Activated CD8-positive, alpha-beta memory T cell treated with anti-CD3 and anti-CD28 coated beads for 36 hours (primary cell): ENCODE results near the gene PLPP4. TPM values are rescaled to one million over a fixed set of nuclear protein-coding genes. Genes with fewer than 3 reads are reported as not detected.

Source experiments
- CTCF ChIA-PET: fragments of 350-600 bp; sonication (Branson Sonifier 250); formaldehyde crosslinking; loops from one replicate; lab custom pipeline; 2021; ENCODE audit warnings: antibody characterized with exemption; lab: Charles Lee
- POLR2A ChIA-PET: fragments of 350-600 bp; sonication (Branson Sonifier 250); formaldehyde crosslinking; loops from one replicate; lab custom pipeline; 2021; ENCODE audit warnings: antibody characterized with exemption; lab: Charles Lee
- total RNA-seq, 2 experiments: library from RNA; stranded (reverse); gene quantifications; one replicate each; pipeline ENCODE4 v1.2.3, GENCODE V29; 2021

The PLPP4 gene
- total RNA-seq, 2 experiments from 2014 or later, result not detected

- POLR2A ChIA-PET, result no interaction called here
- CTCF ChIA-PET, result no interaction called here
These were observed 140.9 kb downstream of the PLPP4 start for GRCh38 chr10:120597902-120598301.

DNA sequence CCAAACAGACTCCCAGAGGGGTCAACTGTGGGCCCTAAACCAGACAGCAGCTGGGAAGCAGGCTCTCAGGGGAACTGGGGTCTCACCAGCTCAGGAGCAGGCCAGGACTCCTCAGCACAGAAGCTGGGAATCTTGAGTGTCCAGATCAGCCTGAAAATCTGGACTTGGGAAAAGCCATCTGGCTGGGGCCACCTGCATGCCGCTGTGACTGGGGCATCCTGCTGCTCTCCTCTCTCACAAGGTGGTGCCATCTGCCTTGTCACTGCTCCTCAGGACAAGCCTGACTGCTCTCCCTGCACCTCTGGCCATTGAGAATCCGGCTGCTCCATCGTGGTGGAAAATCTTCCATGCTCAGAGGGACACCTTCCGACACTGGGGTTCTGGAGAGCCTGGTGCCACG is 141.4 kb downstream of the PLPP4 start:
- ChIA-PET POLR2A (no interaction called here), CTCF (no interaction called here)

- CTCF ChIA-PET, result no interaction called here
These were observed 142.2 kb downstream of the PLPP4 start for GRCh38 chr10:120599200-120599724.

GRCh38 chr10:120600871-120601649 is 144.0 kb downstream of the PLPP4 start:
- POLR2A ChIA-PET, result no interaction called here

More at GRCh38 chr10:120599200-120599724, 142.2 kb downstream of the PLPP4 start:
- POLR2A ChIA-PET, result no interaction called here

GRCh38 chr10:120601999-120602398 is 145.0 kb downstream of the PLPP4 start:
- ChIA-PET CTCF (no interaction called here), POLR2A (no interaction called here)

More at GRCh38 chr10:120600871-120601649, 144.0 kb downstream of the PLPP4 start:
- CTCF ChIA-PET, result no interaction called here

GRCh38 chr10:120605410-120605809 is 148.4 kb downstream of the PLPP4 start:
- ChIA-PET POLR2A (no interaction called here), CTCF (no interaction called here)

DNA sequence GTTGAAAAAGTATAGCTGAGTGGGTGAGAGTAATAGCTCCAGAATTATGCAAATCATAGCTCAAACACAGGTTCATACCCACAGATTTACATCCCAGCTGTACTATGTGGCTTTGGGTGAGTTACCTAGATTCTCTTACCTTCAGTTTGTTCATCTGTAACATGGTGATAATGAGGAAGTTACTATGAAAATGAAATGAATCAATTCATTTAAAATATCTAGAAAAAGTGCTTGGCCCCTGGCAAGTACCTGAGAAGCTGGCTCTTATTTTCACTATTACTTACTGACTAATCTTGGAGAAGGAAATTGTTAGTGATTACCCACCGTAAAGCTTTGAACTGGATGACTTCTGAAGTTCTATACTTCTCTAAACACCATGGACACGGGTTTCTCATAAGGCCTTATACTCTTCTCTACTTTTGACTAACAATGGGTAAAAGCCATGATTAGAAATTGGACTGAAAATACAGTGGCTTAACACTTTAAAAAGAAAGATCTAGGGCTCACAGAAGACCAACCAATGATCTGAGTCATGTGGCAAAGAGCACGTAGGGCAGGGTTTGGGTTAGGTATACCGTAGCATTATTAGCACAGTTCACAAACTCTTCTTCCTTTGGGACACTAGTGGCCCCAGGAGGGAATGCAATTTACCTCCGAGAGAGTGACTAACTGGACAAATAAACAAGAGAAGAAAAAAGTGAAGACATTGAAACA is 149.2 kb downstream of the PLPP4 start:
- ChIA-PET CTCF (interaction anchor here (0.6 kb wide), 1 partner anchor 22 kb away, joined by 3 read pairs; no protein-coding TSS in a partner anchor), POLR2A (no interaction called here)

DNA sequence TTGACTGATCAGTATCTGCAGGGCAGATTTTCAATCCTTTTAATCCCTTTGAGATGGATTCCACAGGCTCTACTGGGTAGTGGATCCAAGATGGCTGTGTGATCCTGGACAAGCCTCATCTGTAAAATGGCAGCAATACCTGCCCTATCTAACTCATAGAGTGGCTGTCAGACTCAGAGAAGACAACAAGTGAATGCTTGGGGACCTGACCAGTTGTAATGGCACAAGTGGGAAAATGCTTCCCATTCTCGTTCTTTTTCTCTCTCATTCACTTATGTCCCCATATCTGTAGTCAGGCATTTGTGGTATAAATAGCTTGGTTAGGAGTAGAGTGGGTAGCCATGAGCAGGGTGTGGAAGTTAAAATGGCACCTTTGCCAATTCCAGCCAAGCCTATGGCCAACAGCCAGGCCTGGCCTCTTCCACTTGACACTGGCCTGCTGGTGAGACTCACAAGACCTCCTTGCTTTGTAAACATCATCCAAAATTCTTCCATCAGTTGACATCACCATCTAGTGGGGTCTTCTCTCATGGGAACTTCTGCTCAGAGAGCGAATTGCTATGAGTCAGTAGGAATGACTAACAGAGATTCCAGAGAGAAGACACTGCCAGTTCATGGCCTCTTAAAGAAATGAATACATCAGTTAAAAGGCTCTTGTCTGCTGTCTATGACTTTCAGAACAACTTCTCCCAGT is 150.1 kb downstream of the PLPP4 start:
- CTCF ChIA-PET, result no interaction called here
- POLR2A ChIA-PET, result no interaction called here

DNA sequence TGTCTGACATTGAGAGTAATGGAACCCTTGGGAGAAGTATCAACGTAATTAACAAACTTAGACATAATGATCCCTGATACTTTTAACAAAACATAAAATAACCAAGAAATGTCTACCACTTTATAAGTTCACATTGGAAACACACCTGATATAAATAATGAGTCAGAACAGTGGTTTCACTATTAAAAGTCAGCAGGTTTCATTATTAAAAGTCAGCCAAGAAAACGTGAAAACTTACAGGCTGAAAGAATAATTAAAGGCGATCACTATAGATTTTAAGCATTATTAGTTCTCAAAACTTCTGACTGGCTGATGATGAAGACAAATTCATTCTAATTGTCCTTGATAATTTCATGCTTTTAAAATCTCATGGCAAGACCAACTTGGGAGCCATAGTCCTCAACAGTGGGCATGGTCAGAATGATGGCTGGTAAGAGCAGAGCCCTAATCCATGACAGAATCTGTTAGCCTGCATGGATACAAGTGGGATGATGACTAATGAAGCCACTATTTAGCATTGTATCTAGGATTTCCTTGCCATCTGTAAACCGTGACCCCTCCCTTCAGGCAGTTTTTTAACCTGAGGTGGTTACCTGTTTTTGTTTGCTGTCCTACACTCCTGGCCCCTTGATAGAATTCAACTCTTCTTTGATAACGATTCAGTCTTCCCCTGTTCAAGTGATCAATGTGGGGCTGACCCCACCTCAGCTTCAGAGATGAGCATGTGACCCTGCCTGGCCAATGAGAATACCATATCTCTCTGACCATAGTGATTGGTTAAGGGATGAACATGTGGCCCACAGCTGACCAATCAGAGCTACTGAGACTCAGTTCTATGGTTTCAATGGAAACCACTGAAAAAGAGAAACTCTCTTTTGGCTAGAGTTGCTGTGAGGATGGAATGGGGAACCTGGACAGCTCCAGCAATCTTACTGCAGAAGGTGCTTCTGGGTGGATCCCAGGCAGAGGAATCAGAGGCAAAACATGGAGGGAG is 151.0 kb downstream of the PLPP4 start:
- ChIA-PET CTCF (no interaction called here), POLR2A (no interaction called here)

DNA sequence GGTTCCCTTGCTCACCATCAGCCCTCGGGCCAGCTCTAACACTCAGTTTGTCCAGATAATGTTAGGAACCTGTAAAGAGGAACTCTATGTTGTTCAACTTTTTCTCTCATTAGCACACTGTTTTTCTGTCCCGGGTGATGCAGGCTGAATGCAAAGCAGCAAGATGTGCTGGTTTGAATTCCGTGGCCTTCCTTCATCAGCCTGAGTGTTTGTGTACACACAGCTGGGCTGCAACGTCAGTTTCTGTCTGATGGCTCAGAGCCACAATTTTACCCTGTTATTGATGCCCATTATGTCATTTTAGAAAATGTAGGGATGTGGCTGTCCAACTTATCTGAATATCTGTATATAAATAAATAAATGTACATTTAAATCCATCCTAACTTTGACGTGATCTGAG is 152.0 kb downstream of the PLPP4 start:
- ChIA-PET POLR2A (no interaction called here), CTCF (no interaction called here)

GRCh38 chr10:120610791-120611190 is 153.8 kb downstream of the PLPP4 start:
- ChIA-PET POLR2A (no interaction called here), CTCF (no interaction called here)

DNA sequence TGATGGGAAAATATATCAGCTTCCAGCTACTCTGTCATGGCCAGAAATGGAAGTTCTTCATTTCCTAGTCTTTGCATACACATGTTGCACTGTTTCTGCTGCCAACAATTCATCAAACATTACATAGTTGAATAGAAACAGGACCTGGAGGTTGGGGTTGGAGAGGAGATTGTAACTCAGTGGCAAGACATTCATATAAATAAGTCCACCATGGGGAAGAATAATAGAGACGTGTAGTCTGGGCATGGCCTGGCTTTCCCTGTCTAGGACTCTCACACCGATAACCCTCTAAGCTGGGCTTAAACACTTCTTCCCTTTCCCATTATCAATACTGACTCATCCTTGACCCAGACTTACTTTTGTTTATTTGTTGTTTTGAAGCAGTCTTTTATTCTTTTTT is 155.7 kb downstream of the PLPP4 start:
- POLR2A ChIA-PET, result no interaction called here
- CTCF ChIA-PET, result no interaction called here

DNA sequence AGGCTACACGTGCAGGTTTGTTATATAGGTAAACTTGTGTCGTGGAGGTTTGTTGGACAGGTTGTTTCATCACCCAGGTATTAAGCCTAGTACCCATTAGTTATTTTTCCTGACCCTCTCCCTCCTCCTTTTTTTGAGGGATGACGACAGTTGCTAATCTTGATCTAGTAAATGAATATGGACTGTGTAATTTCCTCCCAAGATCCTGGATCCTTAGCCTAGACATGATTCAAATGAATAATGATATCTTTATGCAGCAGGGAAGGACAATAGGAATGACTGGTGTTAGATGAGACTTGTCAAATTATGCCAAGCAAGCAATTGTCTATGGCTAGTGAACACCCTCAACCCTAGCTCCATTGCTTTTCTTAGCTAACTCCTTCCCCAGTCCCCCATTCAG is 156.2 kb downstream of the PLPP4 start:
- POLR2A ChIA-PET, result no interaction called here
- CTCF ChIA-PET, result no interaction called here

DNA sequence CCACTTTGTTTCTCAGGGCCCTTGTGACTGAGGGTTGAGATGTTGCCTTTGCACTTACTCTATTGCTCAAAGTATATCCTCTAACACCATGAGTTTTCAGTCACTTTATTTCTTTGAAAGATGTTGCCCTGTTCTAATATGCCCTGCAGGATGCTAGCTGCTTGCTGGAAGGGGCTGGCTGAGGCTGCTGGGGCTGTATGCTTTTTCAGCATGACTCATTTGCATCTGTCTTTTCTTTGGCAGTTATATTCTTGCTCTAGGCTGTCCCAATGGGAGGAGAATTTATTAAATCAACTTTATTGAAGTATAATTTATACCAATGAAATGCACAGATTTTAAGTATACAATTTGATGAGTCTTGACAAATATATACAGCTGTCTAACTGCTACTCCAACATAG is 157.7 kb downstream of the PLPP4 start:
- ChIA-PET CTCF (no interaction called here), POLR2A (no interaction called here)

DNA sequence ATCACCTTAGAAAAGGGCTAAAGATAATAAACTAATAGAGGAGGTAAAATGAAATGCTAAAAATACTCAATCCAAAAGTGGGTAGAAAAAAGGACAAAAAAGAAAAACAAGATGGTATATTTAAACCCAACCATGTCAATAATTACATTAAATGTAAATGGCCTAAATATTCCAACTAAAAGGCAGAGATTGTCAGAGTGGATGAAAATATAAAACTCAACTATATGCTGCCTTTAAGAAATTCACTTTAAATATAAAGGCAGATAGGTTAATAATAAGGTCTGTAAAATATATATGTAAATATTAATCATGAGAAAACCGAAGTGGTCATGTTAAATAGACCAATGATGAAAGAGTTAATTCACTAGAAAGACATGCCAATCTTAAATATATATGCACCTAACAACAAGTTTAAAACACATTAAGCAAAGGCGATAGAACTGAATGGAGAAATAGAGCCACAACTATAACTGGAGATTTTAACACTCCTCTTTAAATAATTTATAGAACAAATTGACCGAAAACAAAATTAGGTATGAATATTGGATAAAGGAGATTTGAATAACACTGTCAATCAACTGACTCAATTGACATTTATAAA is 159.4 kb downstream of the PLPP4 start:
- CTCF ChIA-PET, result no interaction called here
- POLR2A ChIA-PET, result no interaction called here

DNA sequence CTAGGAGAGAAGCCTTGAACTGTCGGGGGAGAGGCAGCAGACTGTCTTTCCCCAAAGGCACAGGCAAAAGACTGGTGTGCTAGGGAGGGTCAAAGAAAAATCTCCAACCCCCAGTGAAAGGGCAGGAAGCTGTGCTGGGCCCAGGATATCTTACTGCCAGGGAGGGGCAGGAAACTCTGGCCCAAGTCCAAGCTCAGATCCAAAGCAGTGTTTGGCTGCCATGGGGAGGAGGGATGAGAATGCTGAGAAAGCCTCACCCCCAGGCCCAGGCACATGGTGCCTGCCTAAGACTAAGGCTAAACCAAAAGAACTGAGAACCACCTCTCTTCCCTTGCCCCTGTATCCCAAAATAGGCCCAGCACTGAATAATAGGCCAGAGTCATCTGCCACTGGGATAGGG is 171.2 kb downstream of the PLPP4 start:
- ChIA-PET POLR2A (no interaction called here), CTCF (no interaction called here)

- POLR2A ChIA-PET, result no interaction called here
- CTCF ChIA-PET, result interaction anchor here (0.7 kb wide), 1 partner anchor 226 kb away, joined by 3 read pairs; no protein-coding TSS in a partner anchor
These were observed 173.2 kb downstream of the PLPP4 start for GRCh38 chr10:120630266-120630665.

- POLR2A ChIA-PET, result no interaction called here
These were observed 175.0 kb downstream of the PLPP4 start for GRCh38 chr10:120632047-120632446.

DNA sequence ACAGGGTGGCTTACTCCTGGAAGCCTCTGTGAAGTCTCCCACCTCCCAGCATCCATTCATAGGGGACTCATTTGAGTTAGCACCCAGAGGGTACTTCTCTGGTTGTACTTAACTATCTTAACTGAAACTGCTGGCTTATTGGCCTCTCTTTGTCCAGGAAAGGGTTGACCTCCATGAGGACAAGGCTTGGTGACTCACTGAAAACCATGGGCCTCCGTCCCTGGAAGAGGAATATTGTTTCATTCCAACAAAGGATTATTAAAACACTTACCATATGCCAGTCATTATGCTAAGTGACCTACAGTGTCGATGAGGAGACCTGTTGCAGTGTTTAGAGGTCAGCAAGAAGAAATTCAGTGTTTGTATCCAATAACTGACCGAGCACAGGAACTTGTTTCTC is 175.9 kb downstream of the PLPP4 start:
- ChIA-PET POLR2A (no interaction called here), CTCF (no interaction called here)

More at GRCh38 chr10:120632047-120632446, 175.0 kb downstream of the PLPP4 start:
- CTCF ChIA-PET, result no interaction called here
